Measurements from ENCODE around the gene ECE2.

ECE2 gene

GRCh38 chr3:184236033-184236410 lies 39.8 kb upstream of the ECE2 start:
- DNase-seq (ENCODE audit: low read depth), result no peak
- TF ChIP-seq, protein P1, sequence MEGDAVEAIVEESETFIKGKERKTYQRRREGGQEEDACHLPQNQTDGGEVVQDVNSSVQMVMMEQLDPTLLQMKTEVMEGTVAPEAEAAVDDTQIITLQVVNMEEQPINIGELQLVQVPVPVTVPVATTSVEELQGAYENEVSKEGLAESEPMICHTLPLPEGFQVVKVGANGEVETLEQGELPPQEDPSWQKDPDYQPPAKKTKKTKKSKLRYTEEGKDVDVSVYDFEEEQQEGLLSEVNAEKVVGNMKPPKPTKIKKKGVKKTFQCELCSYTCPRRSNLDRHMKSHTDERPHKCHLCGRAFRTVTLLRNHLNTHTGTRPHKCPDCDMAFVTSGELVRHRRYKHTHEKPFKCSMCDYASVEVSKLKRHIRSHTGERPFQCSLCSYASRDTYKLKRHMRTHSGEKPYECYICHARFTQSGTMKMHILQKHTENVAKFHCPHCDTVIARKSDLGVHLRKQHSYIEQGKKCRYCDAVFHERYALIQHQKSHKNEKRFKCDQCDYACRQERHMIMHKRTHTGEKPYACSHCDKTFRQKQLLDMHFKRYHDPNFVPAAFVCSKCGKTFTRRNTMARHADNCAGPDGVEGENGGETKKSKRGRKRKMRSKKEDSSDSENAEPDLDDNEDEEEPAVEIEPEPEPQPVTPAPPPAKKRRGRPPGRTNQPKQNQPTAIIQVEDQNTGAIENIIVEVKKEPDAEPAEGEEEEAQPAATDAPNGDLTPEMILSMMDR (conservative IDR thresholded peaks at IDR 0.05; ENCODE audit: control insufficient read depth, insufficient read depth, low read depth, low read length), result no peak
- no peak overlapping the region for H3K4me3 ChIP-seq (ENCODE audit: control insufficient read depth, low read depth, low read length)

DNA sequence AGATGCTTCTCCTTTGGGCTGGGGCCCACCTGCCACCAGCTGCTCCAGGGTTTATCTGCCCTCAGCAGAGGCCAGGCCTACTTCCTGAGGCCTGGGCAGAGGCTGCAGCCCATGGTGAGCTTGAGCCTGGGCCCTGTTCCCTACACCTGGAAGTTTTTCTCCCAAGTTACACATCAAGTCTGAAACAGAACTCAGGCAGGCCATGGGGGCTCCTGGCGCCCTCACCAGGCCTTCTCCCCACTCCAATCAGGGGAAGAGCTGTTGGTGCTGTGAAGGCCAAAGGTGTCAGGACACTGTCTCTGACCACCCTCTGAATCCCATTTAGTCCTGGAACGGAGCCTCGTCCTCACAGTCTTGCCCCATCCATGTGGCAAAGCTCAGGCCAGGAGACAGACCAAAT lies 39.2 kb upstream of the ECE2 start:
- H3K4me3 ChIP-seq (ENCODE audit: control insufficient read depth, low read depth, low read length), result no peak overlapping the region
- TF ChIP-seq, protein P1 (conservative IDR thresholded peaks at IDR 0.05; ENCODE audit: control insufficient read depth, insufficient read depth, low read depth, low read length), result no peak
- no peak for DNase-seq (ENCODE audit: low read depth)

DNA sequence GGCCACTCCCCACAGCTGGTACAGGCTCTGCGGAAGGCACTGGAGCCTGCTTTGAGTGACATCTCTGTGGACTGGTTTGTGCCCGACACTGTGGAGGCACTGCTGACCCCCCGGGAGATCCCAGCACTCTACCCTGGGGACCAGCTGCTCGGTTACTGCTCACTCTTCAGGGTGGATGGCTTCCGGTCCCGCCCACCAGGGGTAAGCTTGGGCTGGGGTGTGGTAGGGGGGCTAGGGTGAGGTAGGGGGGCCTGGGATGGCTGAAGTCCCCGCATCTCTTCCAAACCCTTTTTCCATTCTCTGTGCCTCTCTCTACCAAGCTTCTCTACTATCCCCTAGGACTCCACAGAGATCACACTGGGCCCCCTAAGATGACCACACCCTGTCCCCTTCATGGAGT lies 38.6 kb upstream of the ECE2 start:
- DNase-seq (ENCODE audit: low read depth), result no peak
- no peak overlapping the region for H3K4me3 ChIP-seq (ENCODE audit: control insufficient read depth, low read depth, low read length)
- TF ChIP-seq, protein P1 (conservative IDR thresholded peaks at IDR 0.05; ENCODE audit: control insufficient read depth, insufficient read depth, low read depth, low read length), result no peak

DNA sequence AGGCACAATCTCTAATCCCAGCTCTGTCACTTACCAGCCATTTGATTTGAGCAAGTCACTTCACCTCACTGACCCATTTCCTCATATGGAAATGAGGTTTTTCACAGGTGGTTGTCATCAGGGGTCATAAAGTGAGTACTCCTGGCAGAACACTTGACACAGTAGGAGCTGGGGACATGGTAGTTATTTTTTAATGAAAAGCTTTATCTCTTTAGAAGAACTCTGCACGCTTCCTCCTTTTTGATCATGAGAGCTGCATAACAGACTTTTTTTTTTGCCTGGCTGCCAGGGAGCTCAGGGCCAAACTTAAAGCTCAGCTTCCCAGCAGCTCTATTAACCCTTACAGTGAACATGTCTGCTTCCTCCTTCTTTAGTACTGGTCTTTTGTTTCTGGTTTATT lies 38.0 kb upstream of the ECE2 start:
- TF ChIP-seq, protein P1 (conservative IDR thresholded peaks at IDR 0.05; ENCODE audit: control insufficient read depth, insufficient read depth, low read depth, low read length), result no peak
- no peak for DNase-seq (ENCODE audit: low read depth)
- no peak overlapping the region for H3K4me3 ChIP-seq (ENCODE audit: control insufficient read depth, low read depth, low read length)

- H3K4me3 ChIP-seq (ENCODE audit: control insufficient read depth, low read depth, low read length), result no peak overlapping the region
- TF ChIP-seq, protein P1 (conservative IDR thresholded peaks at IDR 0.05; ENCODE audit: control insufficient read depth, insufficient read depth, low read depth, low read length), result no peak
- no peak for DNase-seq (ENCODE audit: low read depth)
Observed at GRCh38 chr3:184238246-184238818, 37.5 kb upstream of the ECE2 start.

- TF ChIP-seq, protein P1 (conservative IDR thresholded peaks at IDR 0.05; ENCODE audit: control insufficient read depth, insufficient read depth, low read depth, low read length), result no peak
- DNase-seq (ENCODE audit: low read depth), result no peak
- H3K4me3 ChIP-seq (ENCODE audit: control insufficient read depth, low read depth, low read length), result no peak overlapping the region
Observed at GRCh38 chr3:184239221-184239620, 36.6 kb upstream of the ECE2 start.

- DNase-seq (ENCODE audit: low read depth), result no peak
- TF ChIP-seq, protein P1 (conservative IDR thresholded peaks at IDR 0.05; ENCODE audit: control insufficient read depth, insufficient read depth, low read depth, low read length), result no peak
- H3K4me3 ChIP-seq (ENCODE audit: control insufficient read depth, low read depth, low read length), result no peak overlapping the region
Observed at GRCh38 chr3:184239708-184240107, 36.1 kb upstream of the ECE2 start.
